ENCODE measurements around the gene CTNND2.

Gene CTNND2

DNA sequence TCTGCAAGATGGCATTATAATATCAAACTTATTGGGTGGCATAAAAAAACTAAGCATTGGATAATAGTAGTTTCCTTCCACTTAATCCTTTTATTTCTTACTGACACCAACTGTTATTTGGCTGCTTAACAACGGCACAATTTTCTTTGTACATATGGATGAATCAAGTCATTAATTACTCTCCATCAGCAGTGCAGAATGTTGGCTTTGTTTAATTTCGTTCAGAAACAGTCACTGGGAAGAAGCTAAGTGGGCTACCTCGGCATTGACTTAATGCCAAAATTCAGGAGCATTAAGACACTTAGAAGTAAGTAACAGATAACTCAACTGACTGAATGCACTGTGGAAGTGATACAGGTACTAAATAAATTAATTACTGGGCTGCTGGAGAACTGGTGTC is 460.4 kb downstream of the CTNND2 start:
- H3K4me3 ChIP-seq (ENCODE audit: low read depth, low read length) = no peak overlapping the region
- no peak for TF ChIP-seq CTCF (IDR thresholded peaks at IDR 0.05; ENCODE audit: control insufficient read depth, extremely low read depth, insufficient read depth)
- no peak for DNase-seq (ENCODE audit: low read depth)

DNA sequence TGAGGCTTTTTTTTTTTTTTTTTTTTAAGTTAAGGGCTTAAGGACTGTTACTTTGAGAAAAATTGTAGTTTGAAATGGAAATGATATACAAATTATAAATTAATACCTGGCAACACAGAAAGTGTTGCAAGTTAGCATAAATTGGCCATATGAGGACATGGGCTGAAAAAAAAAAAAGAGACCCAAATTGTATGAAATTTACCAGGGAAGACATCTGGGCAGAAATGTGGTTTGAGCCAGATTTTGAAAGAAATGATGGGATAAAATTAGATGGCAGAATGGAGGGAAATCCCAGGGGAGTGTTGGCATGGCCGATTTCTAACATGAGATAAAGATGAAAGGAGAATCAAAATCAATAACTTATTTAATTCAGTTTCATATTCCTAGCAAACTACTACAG is 472.1 kb downstream of the CTNND2 start:
- no peak for TF ChIP-seq CTCF (IDR thresholded peaks at IDR 0.05; ENCODE audit: control insufficient read depth, extremely low read depth, insufficient read depth)
- DNase-seq (ENCODE audit: low read depth) = no peak
- H3K4me3 ChIP-seq (ENCODE audit: low read depth, low read length) = no peak overlapping the region

DNA sequence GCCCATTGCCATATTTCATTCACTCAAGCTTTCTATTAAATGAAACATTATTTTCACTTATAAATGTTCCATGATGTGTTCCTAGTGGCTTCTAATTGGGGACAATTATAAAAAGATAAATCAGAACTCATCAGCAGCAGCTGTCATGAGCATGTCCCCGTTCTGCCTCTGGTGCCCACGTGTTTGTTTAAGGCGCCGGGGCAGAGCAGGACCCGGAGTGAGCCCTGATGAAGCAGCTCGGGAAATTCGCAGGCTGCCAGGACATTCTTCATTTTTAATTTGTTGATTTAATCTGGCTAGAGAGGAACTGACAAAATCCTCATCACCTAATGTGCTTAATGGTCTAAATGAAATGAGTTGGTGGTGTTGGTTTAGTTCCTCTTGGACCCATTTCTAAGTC is 475.0 kb downstream of the CTNND2 start:
- TF ChIP-seq CTCF (IDR thresholded peaks at IDR 0.05; ENCODE audit: control insufficient read depth, extremely low read depth, insufficient read depth) = no peak
- DNase-seq (ENCODE audit: low read depth) = no peak
- H3K4me3 ChIP-seq (ENCODE audit: low read depth, low read length) = no peak overlapping the region

DNA sequence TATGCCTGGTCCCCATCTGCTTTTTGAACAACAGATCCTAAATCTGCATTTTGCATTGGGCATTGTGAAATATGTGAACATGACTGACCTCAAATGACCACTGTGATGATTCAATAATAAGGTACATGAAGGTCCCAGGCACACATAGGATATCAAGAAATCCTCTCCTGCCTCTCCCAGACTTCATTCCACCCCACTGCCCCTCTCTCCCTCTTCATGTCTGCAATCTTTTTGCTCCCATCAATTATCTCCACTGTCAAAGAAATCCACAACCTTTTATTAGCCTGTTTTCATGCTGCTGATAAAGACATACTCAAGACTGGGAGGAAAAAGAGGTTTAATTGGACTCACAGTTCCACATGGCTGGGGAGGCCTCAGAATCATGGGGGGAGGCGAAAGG is 476.7 kb downstream of the CTNND2 start:
- no peak for DNase-seq (ENCODE audit: low read depth)
- TF ChIP-seq CTCF (IDR thresholded peaks at IDR 0.05; ENCODE audit: control insufficient read depth, extremely low read depth, insufficient read depth) = no peak
- H3K4me3 ChIP-seq (ENCODE audit: low read depth, low read length) = no peak overlapping the region

GRCh38 chr5:11426442-11426841 is 477.8 kb downstream of the CTNND2 start:
- H3K4me3 ChIP-seq (ENCODE audit: low read depth, low read length) = no peak overlapping the region

DNA sequence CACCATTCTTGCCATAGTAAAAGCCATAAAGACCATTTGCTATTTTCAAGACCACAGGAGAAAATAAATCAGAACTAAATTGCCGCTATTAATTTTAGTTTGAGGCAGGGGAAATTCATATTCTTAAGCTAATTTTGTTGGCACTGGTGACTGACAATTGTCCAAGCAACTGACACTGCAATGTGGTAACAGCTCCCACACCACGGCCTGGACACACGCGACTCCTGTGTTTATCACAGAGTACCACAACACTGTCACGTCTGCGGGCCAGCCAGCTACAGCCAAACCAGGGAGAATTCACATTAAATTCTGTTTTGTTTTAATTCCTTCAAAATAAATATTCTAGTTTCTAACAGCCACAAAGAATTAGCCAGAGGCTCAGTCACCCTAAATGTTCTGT is 481.9 kb downstream of the CTNND2 start:
- no peak for TF ChIP-seq CTCF (IDR thresholded peaks at IDR 0.05; ENCODE audit: control insufficient read depth, extremely low read depth, insufficient read depth)
- no peak for DNase-seq (ENCODE audit: low read depth)
- no peak overlapping the region for H3K4me3 ChIP-seq (ENCODE audit: low read depth, low read length)

More at GRCh38 chr5:11426442-11426841, 477.8 kb downstream of the CTNND2 start:
- no peak for TF ChIP-seq CTCF (IDR thresholded peaks at IDR 0.05; ENCODE audit: control insufficient read depth, extremely low read depth, insufficient read depth)
- DNase-seq (ENCODE audit: low read depth) = no peak

GRCh38 chr5:11420969-11421368 is 483.3 kb downstream of the CTNND2 start:
- no peak overlapping the region for H3K4me3 ChIP-seq (ENCODE audit: low read depth, low read length)
- no peak for DNase-seq (ENCODE audit: low read depth)
- TF ChIP-seq CTCF (IDR thresholded peaks at IDR 0.05; ENCODE audit: control insufficient read depth, extremely low read depth, insufficient read depth) = no peak

All from LNCaP clone FGC (cell line).